Measurements from ENCODE around the gene OR13H1. TPM values are rescaled to one million over a fixed set of nuclear protein-coding genes. Genes with fewer than 3 reads are reported as not detected.

The OR13H1 gene
- not detected in 5 replicates for total RNA-seq (2022; extraction: Qiagen RNA extraction)

DNA sequence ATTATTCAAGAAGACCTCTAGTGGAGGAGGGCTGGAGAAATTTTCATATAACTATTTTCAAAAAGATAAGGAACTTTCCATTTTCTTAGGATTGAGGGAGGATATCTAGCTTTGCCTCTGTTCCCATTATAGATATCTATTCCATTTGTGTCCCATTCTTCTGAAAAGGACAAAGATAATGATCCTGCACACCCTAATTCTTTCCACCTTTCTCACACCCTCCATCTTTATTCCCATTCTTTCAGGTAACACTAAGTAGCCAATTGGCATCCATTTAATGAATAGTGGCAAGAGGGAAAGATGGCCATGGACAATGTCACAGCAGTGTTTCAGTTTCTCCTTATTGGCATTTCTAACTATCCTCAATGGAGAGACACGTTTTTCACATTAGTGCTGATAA, at the start of gene OR13H1:
OR13H1 (plus strand) TSS at position 301 of the 400 bp plus-strand sequence; CDS start at position 301, 0 bp downstream.

Measured in A549 treated with CORT108297 at 1 μM for 4 hours (cell line).